NCI-H345 (cell line): Measurements from ENCODE around the gene HAUS1.
A peak's percentile ranks its signal among the peaks of the same experiment; 100 is the strongest.
"Not testable (repeated sequence)": the region's sequence is repeated elsewhere in the genome, so short reads cannot be mapped to it uniquely, and the experiment has no call there.

Experiments
- DNase-seq: peaks from one replicate; lab custom pipeline; 2025; lab: John Stamatoyannopoulos, UW

HAUS1 gene

GRCh38 chr18:46104128-46104911 lies at the start of gene HAUS1:
Gene HAUS1, plus strand, starts transcription at chr18:46104385. Its CDS starts 27 bp downstream, at chr18:46104412.
- DNase-seq, result peak; percentile 96

- DNase-seq, result no peak
These were observed 49.0 kb upstream of the HAUS1 start for GRCh38 chr18:46054956-46055837.

GRCh38 chr18:46055838-46056230 lies 48.4 kb upstream of the HAUS1 start:
- DNase-seq, result no peak

- DNase-seq, result no peak
These were observed 43.8 kb upstream of the HAUS1 start for GRCh38 chr18:46060359-46060841.

- no peak for DNase-seq
These were observed 42.8 kb upstream of the HAUS1 start for GRCh38 chr18:46061387-46061786.

GRCh38 chr18:46061796-46062195 lies 42.4 kb upstream of the HAUS1 start:
- no peak for DNase-seq

GRCh38 chr18:46062781-46063180 lies 41.4 kb upstream of the HAUS1 start:
- no peak for DNase-seq

- DNase-seq, result no peak
These were observed 36.7 kb upstream of the HAUS1 start for GRCh38 chr18:46067438-46068007.

- DNase-seq, result no peak
These were observed 35.4 kb upstream of the HAUS1 start for GRCh38 chr18:46068763-46069162.

- no peak for DNase-seq
These were observed 34.7 kb upstream of the HAUS1 start for GRCh38 chr18:46069524-46069923.

- DNase-seq, result no peak
These were observed 34.0 kb upstream of the HAUS1 start for GRCh38 chr18:46070232-46070631.

GRCh38 chr18:46070815-46071652 lies 33.2 kb upstream of the HAUS1 start:
- DNase-seq, result no peak

- DNase-seq, result peak; percentile 29
These were observed 32.4 kb upstream of the HAUS1 start, which contains the start of gene PSTPIP2 for GRCh38 chr18:46071653-46072375. Gene PSTPIP2, minus strand, starts transcription at chr18:46072260. Its CDS starts 72 bp downstream, at chr18:46072188.

GRCh38 chr18:46072376-46072867 lies 31.8 kb upstream of the HAUS1 start:
- no peak for DNase-seq

GRCh38 chr18:46072959-46073358 lies 31.2 kb upstream of the HAUS1 start:
- DNase-seq, result no peak

GRCh38 chr18:46073474-46074331 lies 30.5 kb upstream of the HAUS1 start:
- DNase-seq, result peak; percentile 56

- no peak for DNase-seq
These were observed 24.8 kb upstream of the HAUS1 start for GRCh38 chr18:46079336-46079735.

- no peak for DNase-seq
These were observed 24.0 kb upstream of the HAUS1 start for GRCh38 chr18:46080156-46080555.

GRCh38 chr18:46084431-46084830 lies 19.8 kb upstream of the HAUS1 start:
- no peak for DNase-seq

- DNase-seq, result not testable (repeated sequence)
These were observed 15.7 kb upstream of the HAUS1 start for GRCh38 chr18:46088501-46088900.
